Heart left ventricle (tissue), 16 donors: Measurements from ENCODE around the gene PTGDS. TPM values are rescaled to one million over a fixed set of nuclear protein-coding genes. Genes with fewer than 3 reads are reported as not detected.

Source experiments
- ATAC-seq, 4 donors: fragments of 200-7000 bp; cut with Tn5 transposase; one replicate each; pipeline ENCODE4 v1.9.1; 2020 to 2022; ENCODE audit warnings: moderate library complexity in 4 of 4, mild to moderate bottlenecking in 3 of 4, moderate number of reproducible peaks in 1 of 4
- DNase-seq, 5 donors: peaks; one replicate each; pipeline ENCODE4 v3.0.0-alpha.2; 2020
- H3K27ac ChIP-seq, 12 donors: fragments of 200-600 bp; sonication (generic) in 4 of 12; one replicate each; pipeline versions ENCODE4 v1.5.0 to v1.8.0; 2016 to 2022; ENCODE audit warnings: mild to moderate bottlenecking in 2 of 12
- H3K27me3 ChIP-seq, 9 donors: fragments of 200-600 bp; sonication (generic) in 2 of 9; one replicate each; pipeline versions ENCODE4 v1.5.1 to v1.8.0; 2016 to 2022; ENCODE audit warnings: mild to moderate bottlenecking in 3 of 9
- H3K36me3 ChIP-seq, 9 donors: fragments of 200-600 bp; sonication (generic) in 2 of 9; one replicate each; pipeline versions ENCODE4 v1.5.0 to v1.8.0; 2018 to 2022; ENCODE audit warnings: mild to moderate bottlenecking in 2 of 9
- H3K4me1 ChIP-seq, 12 donors: fragments of 200-600 bp; sonication (generic) in 4 of 12; one replicate each; pipeline versions ENCODE4 v1.5.0 to v1.8.0; 2016 to 2022; ENCODE audit warnings: mild to moderate bottlenecking in 3 of 12
- H3K4me3 ChIP-seq, 12 donors: fragments of 200-600 bp; sonication (generic) in 4 of 12; one replicate each; pipeline versions ENCODE4 v1.5.0 to v1.8.0; 2017 to 2022; ENCODE audit warnings: mild to moderate bottlenecking in 9 of 12, moderate library complexity in 4 of 12
- H3K9me3 ChIP-seq, 12 donors: fragments of 200-600 bp; sonication (generic) in 4 of 12; one replicate each; pipeline versions ENCODE4 v1.5.0 to v1.8.0; 2016 to 2022; ENCODE audit warnings: mild to moderate bottlenecking in 1 of 12
- POLR2A ChIP-seq, 2 donors: fragments of 450-650 bp; IDR thresholded peaks; one replicate each; pipeline ENCODE4 v1.6.1; 2017; ENCODE audit warnings: antibody characterized with exemption in 2 of 2, mild to moderate bottlenecking in 2 of 2, moderate library complexity in 2 of 2
- WGBS, 4 donors: extraction: QIAGEN DNeasy Blood & Tissue Kit in 2 of 4; methylation state at CpG; one replicate each; pipeline versions ENCODE4 v1.1.5 to v1.1.7; 2013 to 2018; 5-methylcytosine and 5-hydroxymethylcytosine counted together
- intact Hi-C, 10 donors: fragments of 100-400 bp; cut with DNase I; formaldehyde crosslinking; loops; one replicate each; pipeline versions ENCODE4 v1.11.1 to v1.14.2; 2022
- polyA plus RNA-seq, 2 donors: library from polyadenylated mRNA; stranded (reverse); fragments of 200-250 nt; gene quantifications; one replicate each; pipeline ENCODE4 v1.2.3, GENCODE V29; 2013
- total RNA-seq, 9 donors: library from RNA; depleted of rRNA in 2 of 9; stranded (reverse); fragments of >200 nt in 2 of 9; fragmentation: NEBNext Ultra II Directional in 3 of 9; extraction: Animal tissue kit (Norgen Biotek cat#: 25700) in 3 of 9; gene quantifications; one replicate each; pipeline versions ENCODE4 v1.1.0 to v1.2.4, GENCODE V29; 2016 to 2023
- TF ChIP-seq, protein P1 (sequence below), 12 donors: fragments of 200-600 bp; sonication (generic) in 4 of 12; IDR thresholded peaks; one replicate each; pipeline versions ENCODE4 v1.5.0 to v1.8.0; 2018 to 2022; ENCODE audit warnings: antibody characterized with exemption in 12 of 12, mild to moderate bottlenecking in 5 of 12
- donor health status: ischemic (EF 13 %, LVEDD 7.1; RV severe dilation, severe dysfunction).
- donor health status: healthy with polysubstance abuse.
- donor health status: DM: no; HTN: yes; CAD: no.
- donor health status: DM: no; HTN: no; CAD: no.
- donor health status: ischemic (EF 25% LVEDD 6.9; RV normal size, moderate dysfunction).
- donor health status: ischemic (EF 25% LVEDD 5.7; RV mildly dilated, moderate dysfunction).
- donor health status: healthy.
- donor health status: DM: yes; HTN: yes; CAD: no.
- donor health status: ischemic (EF 35%, LVEDD 5.7; RV mildly dilated, moderate dysfunction).
- donor health status: nonischemic (EF 11% LVEDD 7.7; RV severe dilation, severe dysfunction).
- donor health status: DM: yes; HTN: yes; CAD: no.
- donor health status: PGD.
- donor health status: ischemic (EF 29% LVEDD 5.4; RV normal size, mild dysfunction).
- donor health status: nonischemic (EF 23%, LVEDD 6.1; RV moderate dilation, normal function).

The PTGDS gene
- total and polyA plus RNA-seq, 11 donors, result 1,152 to 5,295 (median 3,109) TPM

DNA sequence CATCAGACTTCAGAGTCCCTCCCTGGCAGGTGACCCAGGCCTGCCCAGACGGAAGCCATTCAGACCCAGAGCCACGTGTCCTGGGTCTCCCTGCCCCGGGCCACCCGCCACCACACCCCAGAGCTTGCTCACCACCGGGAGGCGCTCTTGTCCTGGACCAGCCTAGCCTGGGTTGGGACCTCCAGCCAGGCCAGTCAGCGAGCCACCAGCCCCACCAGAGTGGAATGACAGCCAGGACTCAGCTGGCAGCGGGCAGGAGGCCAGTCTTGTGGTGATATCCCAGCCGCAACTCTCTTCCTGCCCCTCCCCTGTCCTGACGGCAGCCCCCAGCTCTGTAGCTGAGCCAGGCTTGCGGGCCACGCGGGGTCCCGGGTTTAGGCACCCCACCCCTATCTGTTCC is 1.7 kb upstream of the PTGDS start:
- Histone ChIP-seq H3K4me3 (peak overlapping the region in 3 of 12 donors; percentile 1 to 6 (median 6)), H3K9me3 (no peaks in the 10 kb centered on the region), H3K27ac (peak overlapping the region in 11 of 12 donors; percentile 47 to 98 (median 89)), H3K36me3 (no peaks in the 10 kb centered on the region), H3K27me3 (peaks cover 0 to 9% (median 0%) of the 10 kb centered on the region in 9 donors), H3K4me1 (peaks cover 10 to 72% (median 48%) of the 10 kb centered on the region in 12 donors)
- ATAC-seq, result peak in 3 of 4 donors; percentile 1 to 26 (median 4)
- intact Hi-C loops, result loop anchor here in 3 of 10 donors (2.0 kb wide), 2 partner anchors 23 to 25 kb away; partner anchors contain the start of gene LCN12 (in 1 of the 3)
- DNase-seq, result peak; percentile 74 to 86 (median 78)
- TF ChIP-seq, protein P1, sequence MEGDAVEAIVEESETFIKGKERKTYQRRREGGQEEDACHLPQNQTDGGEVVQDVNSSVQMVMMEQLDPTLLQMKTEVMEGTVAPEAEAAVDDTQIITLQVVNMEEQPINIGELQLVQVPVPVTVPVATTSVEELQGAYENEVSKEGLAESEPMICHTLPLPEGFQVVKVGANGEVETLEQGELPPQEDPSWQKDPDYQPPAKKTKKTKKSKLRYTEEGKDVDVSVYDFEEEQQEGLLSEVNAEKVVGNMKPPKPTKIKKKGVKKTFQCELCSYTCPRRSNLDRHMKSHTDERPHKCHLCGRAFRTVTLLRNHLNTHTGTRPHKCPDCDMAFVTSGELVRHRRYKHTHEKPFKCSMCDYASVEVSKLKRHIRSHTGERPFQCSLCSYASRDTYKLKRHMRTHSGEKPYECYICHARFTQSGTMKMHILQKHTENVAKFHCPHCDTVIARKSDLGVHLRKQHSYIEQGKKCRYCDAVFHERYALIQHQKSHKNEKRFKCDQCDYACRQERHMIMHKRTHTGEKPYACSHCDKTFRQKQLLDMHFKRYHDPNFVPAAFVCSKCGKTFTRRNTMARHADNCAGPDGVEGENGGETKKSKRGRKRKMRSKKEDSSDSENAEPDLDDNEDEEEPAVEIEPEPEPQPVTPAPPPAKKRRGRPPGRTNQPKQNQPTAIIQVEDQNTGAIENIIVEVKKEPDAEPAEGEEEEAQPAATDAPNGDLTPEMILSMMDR (IDR thresholded peaks at IDR 0.05), result peak; percentile 12 to 60 (median 38)
- TF ChIP-seq POLR2A (IDR thresholded peaks at IDR 0.05), result no peak
- 16 to 38% (median 25%) methylated on average over 5 to 14 of the region's 14 CpGs for WGBS, 4 donors

DNA sequence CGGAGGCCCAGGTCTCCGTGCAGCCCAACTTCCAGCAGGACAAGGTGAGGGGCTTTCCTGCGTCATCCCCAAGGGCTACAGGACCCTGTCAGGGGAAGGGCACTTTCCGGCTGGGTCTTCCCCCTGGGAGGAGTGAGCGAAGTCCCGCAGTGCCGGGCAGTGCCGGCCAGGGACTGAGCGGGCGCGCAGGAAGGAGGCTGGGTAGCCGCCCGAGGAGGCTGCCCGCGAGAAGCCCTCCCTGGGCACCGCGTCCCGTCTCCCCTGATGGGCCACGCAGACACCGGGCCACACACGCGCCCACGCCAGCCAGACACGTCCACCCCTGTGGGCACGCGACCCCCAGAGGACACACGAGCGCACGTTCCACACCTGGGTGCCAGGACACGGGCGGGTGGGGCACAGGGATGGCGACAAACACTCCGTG is 357 bp downstream of the PTGDS start:
- intact Hi-C loops, result loop anchor here in 3 of 10 donors (1.0 to 2.0 kb wide), 3 partner anchors 27 to 28 kb away; no protein-coding TSS in a partner anchor
- DNase-seq (no peak), ATAC-seq (no peak)
- Histone ChIP-seq H3K9me3 (no peaks in the 10 kb centered on the region), H3K4me1 (peaks cover 10 to 92% (median 63%) of the 10 kb centered on the region in 12 donors), H3K27ac (peak overlapping the region; percentile 57 to 98 (median 88)), H3K27me3 (peaks cover 0 to 9% (median 0%) of the 10 kb centered on the region in 9 donors), H3K36me3 (no peaks in the 10 kb centered on the region), H3K4me3 (peak overlapping the region; percentile 37 to 73 (median 62))
- no peak for TF ChIP-seq POLR2A (IDR thresholded peaks at IDR 0.05)
- TF ChIP-seq, protein P1 (IDR thresholded peaks at IDR 0.05), result no peak
- 10 to 12% (median 12%) methylated on average over 7 to 33 of the region's 33 CpGs for WGBS, 4 donors

DNA sequence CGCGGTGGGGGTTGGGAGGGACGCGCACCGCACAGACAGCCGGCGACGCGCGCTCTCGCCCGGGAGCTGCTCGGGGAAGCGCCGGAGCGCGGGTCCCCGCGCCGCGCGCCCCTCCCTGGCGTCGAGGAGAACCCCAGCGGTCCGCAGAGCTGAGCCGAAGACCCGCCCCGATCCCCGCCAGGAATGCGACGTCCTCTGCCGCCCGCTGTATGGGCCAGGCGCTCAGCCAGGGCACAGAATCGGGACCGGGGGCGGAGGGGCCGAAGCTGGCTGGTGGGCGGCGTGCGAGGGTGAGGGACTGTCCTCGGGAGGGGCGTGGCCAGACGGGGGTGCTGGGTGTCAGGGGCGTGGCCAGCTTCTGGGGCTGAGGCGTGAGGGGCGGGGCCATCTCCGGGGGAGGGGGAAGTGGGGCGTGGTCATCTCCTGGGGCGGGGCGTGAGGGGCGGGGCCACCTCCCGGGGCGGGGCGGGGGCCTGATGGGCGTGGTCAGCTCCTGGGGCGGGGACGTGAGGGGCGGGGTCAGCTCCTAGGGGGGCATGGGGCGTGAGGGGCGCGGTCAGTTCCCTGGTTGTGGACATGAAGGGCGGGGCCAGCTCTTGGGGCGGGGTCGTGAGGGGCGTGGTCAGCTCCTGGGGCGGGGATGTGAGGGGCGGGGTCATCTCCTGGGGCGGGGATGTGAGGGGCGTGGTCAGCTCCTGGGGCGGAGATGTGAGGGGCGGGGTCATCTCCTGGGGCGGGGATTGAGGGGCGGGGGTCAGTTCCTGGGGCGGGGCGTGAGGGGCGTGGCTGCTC is 965 bp downstream of the PTGDS start:
- TF ChIP-seq, protein P1 (IDR thresholded peaks at IDR 0.05), result peak in 1 of 12 donors; percentile 18
- peak in 1 of 2 donors; percentile 47 for TF ChIP-seq POLR2A (IDR thresholded peaks at IDR 0.05)
- Histone ChIP-seq H3K27me3 (peaks cover 0 to 9% (median 0%) of the 10 kb centered on the region in 9 donors), H3K27ac (peak overlapping the region; percentile 57 to 98 (median 88)), H3K9me3 (no peaks in the 10 kb centered on the region), H3K36me3 (no peaks in the 10 kb centered on the region), H3K4me1 (peaks cover 10 to 92% (median 66%) of the 10 kb centered on the region in 12 donors), H3K4me3 (peak overlapping the region; percentile 37 to 73 (median 62))
- DNase-seq (peak; percentile 88 to 93 (median 90)), ATAC-seq (peak in 3 of 4 donors; percentile 31 to 55 (median 50))
- 2 to 6% (median 3%) methylated on average over 14 to 78 of the region's 78 CpGs for WGBS, 4 donors
- intact Hi-C loops, result no loop called here
